Adrenal gland (tissue), 12 donors: Measurements from ENCODE around the gene UBE2B. TPM values are rescaled to one million over a fixed set of nuclear protein-coding genes. Genes with fewer than 3 reads are reported as not detected.

Source experiments
- DNase-seq, 7 donors: peaks; one replicate each; pipeline ENCODE4 v3.0.0-alpha.2; 2019 to 2020
- H3K27ac ChIP-seq, 5 donors: fragments of 200-600 bp; sonication (generic) in 4 of 5; 1 replicate in 3 of 5; 2 replicates in 2 of 5; pipeline versions ENCODE4 v1.5.1 to v1.8.0; 2016 to 2020; ENCODE audit warnings: mild to moderate bottlenecking in 1 of 5
- H3K27me3 ChIP-seq: fragments of 200-600 bp; 2 replicates; pipeline ENCODE4 v1.8.0; 2021
- H3K36me3 ChIP-seq, 2 donors: fragments of 200-600 bp; replicated peaks in 1 of 2; 1 replicate in 1 of 2; 2 replicates in 1 of 2; pipeline versions ENCODE4 v1.5.1 to v1.8.0; 2018 to 2022
- H3K4me1 ChIP-seq, 2 donors: fragments of 200-600 bp; replicated peaks in 1 of 2; 1 replicate in 1 of 2; 2 replicates in 1 of 2; pipeline versions ENCODE4 v1.5.1 to v1.8.0; 2018 to 2021
- H3K4me3 ChIP-seq, 4 donors: fragments of 200-600 bp; sonication (generic) in 3 of 4; one replicate each; pipeline ENCODE4 v1.5.1; 2016 to 2018
- H3K9me3 ChIP-seq, 3 donors: fragments of 200-600 bp; sonication (generic) in 1 of 3; replicated peaks in 1 of 3; 1 replicate in 2 of 3; 2 replicates in 1 of 3; pipeline versions ENCODE4 v1.5.1 to v1.8.0; 2016 to 2021
- POLR2A ChIP-seq, 2 donors: fragments of 450-650 bp; IDR thresholded peaks; one replicate each; pipeline ENCODE4 v1.6.1; 2017; ENCODE audit warnings: antibody characterized with exemption in 2 of 2, mild to moderate bottlenecking in 2 of 2, moderate library complexity in 1 of 2
- WGBS, 4 donors: extraction: QIAGEN DNeasy Blood & Tissue Kit in 2 of 4; methylation state at CpG; one replicate each; pipeline versions ENCODE4 v1.1.5 to v1.1.7; 2013 to 2017; 5-methylcytosine and 5-hydroxymethylcytosine counted together
- intact Hi-C, 2 donors: fragments of 100-400 bp; cut with DNase I; formaldehyde crosslinking; loops; one replicate each; pipeline versions ENCODE4 v1.14.1 to v1.15.0; 2022 to 2023
- polyA plus RNA-seq, 3 donors: library from polyadenylated mRNA; stranded (reverse); fragments of 200-250 nt in 2 of 3; fragments of 350-450 nt in 1 of 3; fragmentation: Illumina TruSeq in 1 of 3; extraction: RNeasy Lipid Tissue Mini Kit (QIAGEN cat#74804) in 1 of 3; gene quantifications; one replicate each; pipeline ENCODE4 v1.2.3, GENCODE V29; 2013 to 2014
- total RNA-seq, 9 donors: library from RNA; depleted of rRNA in 4 of 9; stranded (reverse); fragments of >200 nt in 4 of 9; fragments of 120-200 nt in 1 of 9; fragmentation: NEBNext Ultra II Directional in 1 of 9; extraction: Animal tissue kit (Norgen Biotek cat#: 25700) in 1 of 9; gene quantifications; one replicate each; pipeline versions ENCODE4 v1.1.0 to v1.2.4, GENCODE V29; 2013 to 2023
- TF ChIP-seq, protein P1 (sequence below), 6 experiments: fragments of 450-650 bp in 4 of 6; fragments of 200-600 bp in 2 of 6; sonication (generic) in 1 of 6; IDR thresholded peaks; 1 replicate in 5 of 6; 2 replicates in 1 of 6; pipeline versions ENCODE4 v1.5.1 to v1.8.0; 2016 to 2021; ENCODE audit warnings: antibody characterized with exemption in 6 of 6, mild to moderate bottlenecking in 2 of 6, moderate library complexity in 1 of 6
- donor health status: healthy with polysubstance abuse.
- donor health status: Bipolar disorder and iron deficiency.
- donor health status: DM: yes; HTN: yes; CAD: no.
- donor health status: DM: no; HTN: no; CAD: no.
- donor health status: DM: no; HTN: no; CAD: no.
- donor health status: DM: yes; HTN: yes; CAD: no.

Gene UBE2B
- total and polyA plus RNA-seq, 12 donors: 19.7 to 144 (median 96.2) TPM

DNA sequence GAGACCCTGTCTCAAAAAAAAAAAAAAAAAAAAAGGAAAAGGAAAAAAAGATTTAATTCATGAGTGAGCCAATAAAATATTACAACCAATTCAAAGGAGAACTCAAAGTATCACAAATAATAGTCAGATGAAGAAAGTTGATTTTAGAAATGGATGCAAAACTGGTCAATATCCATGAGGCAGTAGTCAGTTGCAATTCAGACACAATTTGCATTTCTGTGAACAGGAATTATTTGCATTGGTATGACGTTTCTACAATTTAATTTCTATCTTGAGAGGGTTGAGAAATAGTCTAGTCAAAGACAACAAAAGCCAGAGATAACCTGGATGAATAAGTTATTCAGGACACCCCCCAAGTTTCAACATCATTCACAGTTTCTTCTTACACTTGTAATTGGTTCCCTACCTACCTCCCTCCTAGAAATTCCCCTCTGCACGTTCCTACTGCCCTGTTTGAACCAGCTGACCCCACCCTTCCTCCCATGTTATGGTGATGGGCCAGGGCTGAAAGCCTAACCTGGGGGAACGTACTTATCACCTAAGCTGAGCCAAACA, 68.9 kb downstream of the UBE2B start:
- 67 to 74% (median 72%) methylated on average over 3 of the region's 3 CpGs for WGBS, 4 donors
- intact Hi-C loops: no loop called here
- no peaks in the 10 kb centered on the region for H3K27me3 ChIP-seq
- no peak overlapping the region for H3K4me3 ChIP-seq
- H3K36me3 ChIP-seq: no peaks in the 10 kb centered on the region
- H3K27ac ChIP-seq: no peak overlapping the region
- H3K4me1 ChIP-seq: peaks cover 15 to 33% of the 10 kb centered on the region in 2 donors
- DNase-seq: no peak
- TF ChIP-seq, protein P1, sequence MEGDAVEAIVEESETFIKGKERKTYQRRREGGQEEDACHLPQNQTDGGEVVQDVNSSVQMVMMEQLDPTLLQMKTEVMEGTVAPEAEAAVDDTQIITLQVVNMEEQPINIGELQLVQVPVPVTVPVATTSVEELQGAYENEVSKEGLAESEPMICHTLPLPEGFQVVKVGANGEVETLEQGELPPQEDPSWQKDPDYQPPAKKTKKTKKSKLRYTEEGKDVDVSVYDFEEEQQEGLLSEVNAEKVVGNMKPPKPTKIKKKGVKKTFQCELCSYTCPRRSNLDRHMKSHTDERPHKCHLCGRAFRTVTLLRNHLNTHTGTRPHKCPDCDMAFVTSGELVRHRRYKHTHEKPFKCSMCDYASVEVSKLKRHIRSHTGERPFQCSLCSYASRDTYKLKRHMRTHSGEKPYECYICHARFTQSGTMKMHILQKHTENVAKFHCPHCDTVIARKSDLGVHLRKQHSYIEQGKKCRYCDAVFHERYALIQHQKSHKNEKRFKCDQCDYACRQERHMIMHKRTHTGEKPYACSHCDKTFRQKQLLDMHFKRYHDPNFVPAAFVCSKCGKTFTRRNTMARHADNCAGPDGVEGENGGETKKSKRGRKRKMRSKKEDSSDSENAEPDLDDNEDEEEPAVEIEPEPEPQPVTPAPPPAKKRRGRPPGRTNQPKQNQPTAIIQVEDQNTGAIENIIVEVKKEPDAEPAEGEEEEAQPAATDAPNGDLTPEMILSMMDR (IDR thresholded peaks at IDR 0.05): no peak
- TF ChIP-seq POLR2A (IDR thresholded peaks at IDR 0.05): no peak
- no peaks in the 10 kb centered on the region for H3K9me3 ChIP-seq

Other genes with a start within 250 kb of the UBE2B start
- gene SKP1, start 194.6 kb upstream of the UBE2B start, total RNA-seq: 100 to 1,000 TPM; 262 to 522 (median 380) TPM
- gene SKP1, start 194.6 kb upstream of the UBE2B start, polyA plus RNA-seq: 1,000 to 10,000 TPM in 1 of 3 donors, 100 to 1,000 TPM in 2; 121 to 1,485 (median 274) TPM
- gene PPP2CA, start 145.5 kb upstream of the UBE2B start, total RNA-seq: 100 to 1,000 TPM; 138 to 220 (median 146) TPM
- gene PPP2CA, start 145.5 kb upstream of the UBE2B start, polyA plus RNA-seq: 100 to 1,000 TPM in 1 of 3 donors, 10 to 100 TPM in 2; 26.9 to 246 (median 32.6) TPM
- 10 to 100 TPM in 1 of 9 donors, 1 to 10 TPM in 7, under 1 TPM in 1; 0.85 to 10.8 (median 5.6) TPM for gene CDKL3, start 4.4 kb upstream of the UBE2B start, total RNA-seq
- 1 to 10 TPM; 4.3 to 6.6 (median 4.9) TPM for gene CDKL3, start 4.4 kb upstream of the UBE2B start, polyA plus RNA-seq
- gene CDKN2AIPNL, start 40.3 kb downstream of the UBE2B start, total RNA-seq: 10 to 100 TPM; 14.1 to 34.3 (median 29.0) TPM
- gene CDKN2AIPNL, start 40.3 kb downstream of the UBE2B start, polyA plus RNA-seq: 10 to 100 TPM; 29.3 to 63.7 (median 31.1) TPM
- gene JADE2, start 154.1 kb downstream of the UBE2B start, total RNA-seq: 100 to 1,000 TPM in 1 of 9 donors, 10 to 100 TPM in 7, 1 to 10 TPM in 1; 7.9 to 180 (median 82.2) TPM
- 10 to 100 TPM; 10.2 to 25.8 (median 25.7) TPM for gene JADE2, start 154.1 kb downstream of the UBE2B start, polyA plus RNA-seq